C1 segment of cervical spinal cord (tissue), 14 donors: ENCODE data around the gene ABLIM2.
A peak's percentile ranks its signal among the peaks of the same experiment; 100 is the strongest.

Source experiments
- DNase-seq, 14 donors: peaks; one replicate each; lab custom pipeline; 2025; lab: John Stamatoyannopoulos, UW

Gene ABLIM2

DNA sequence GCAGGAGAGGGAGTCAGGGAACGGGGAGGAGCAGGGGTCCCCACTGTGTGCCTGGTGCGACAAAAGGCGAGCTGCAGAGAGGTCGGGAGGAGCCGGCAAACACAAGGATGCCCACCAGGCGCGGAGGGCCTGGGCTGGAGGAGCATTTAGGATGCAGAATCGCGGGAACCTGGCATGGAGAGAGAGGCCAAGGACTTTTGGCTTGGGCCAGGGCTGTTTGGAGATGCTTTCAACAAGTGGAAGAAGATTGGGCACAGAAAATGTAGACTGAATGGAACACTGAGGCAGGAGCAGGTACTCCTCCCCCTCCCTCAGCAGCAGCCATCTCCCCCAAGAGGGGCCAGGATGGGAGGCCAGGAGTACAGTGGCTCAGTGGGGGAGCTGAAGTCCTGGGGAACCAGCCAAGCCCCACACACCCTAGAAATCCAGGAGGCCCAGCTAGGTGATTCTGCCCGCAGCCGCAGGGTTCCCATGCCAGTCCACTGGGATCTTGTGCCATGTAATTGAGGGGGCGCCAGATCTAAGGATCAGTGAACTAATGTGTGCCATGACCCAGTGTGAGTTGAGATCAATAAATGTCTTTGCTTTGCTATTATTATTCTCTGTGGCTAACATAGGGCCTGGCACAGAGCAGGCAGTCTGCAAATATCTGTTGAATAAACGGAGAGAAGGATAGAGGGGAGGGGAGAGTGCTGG, 1.1 kb upstream of the ABLIM2 start:
- DNase-seq: peak in 2 of 14 donors; percentile 40 to 53

DNA sequence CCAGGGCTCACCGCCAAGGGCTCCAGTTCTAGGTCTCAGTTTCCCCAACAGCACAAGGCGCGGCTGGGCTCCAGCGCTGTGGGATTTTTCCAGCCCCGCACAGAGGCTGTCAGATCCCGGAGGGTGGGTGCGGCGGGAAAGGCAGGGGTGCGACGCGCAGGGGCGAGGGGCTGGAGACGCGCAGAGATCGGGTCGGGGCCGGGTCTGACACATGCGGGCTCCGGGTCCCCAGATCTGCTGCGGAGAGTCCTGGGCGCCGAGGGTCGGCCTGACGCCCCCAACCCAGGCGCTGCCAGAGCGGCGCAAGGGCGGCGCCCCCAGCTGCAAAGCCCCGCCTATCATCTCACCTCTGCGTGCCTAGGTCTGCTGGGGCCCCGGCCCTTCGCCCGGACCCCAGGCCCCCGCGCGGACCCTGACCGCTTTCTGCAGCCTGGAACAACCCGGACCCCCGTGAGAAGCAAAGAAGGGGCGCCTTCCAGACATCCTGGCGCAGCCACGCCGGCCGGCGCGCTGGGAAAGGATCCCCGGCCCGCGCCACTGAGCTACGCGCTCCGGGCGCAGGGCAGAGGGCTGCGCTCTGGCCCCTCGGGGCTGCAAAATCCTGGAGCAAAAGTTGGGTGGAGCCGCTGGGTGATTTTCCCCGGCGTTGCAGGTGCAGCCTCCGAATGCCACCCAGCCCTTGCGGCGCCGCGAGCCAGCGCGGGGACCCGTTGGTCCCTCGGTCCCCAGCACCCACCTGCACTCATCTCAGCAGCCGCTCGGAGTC, 486 bp downstream of the ABLIM2 start:
- peak in 1 of 14 donors; percentile 36 for DNase-seq

DNA sequence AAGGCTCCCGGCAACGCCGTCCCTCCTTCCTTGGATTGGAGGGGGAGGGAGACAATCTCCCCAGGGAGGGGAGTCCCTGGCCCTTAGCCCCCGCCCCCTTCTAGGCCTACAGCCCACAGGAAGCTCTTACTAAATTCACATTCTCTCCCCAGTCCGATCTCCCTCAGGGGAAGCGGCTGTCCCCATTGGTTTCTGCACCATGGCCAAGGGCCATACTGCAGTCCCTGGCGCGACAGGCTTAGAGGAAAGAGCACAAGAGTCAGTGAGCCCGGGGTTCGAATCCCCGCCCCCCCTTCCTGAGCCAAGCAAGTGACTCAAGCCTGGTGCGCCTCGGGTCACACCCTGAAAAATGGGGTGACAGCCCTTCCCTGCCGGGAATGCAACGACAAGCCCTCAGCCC, 1.1 kb downstream of the ABLIM2 start:
- peak in 2 of 14 donors; percentile 23 to 57 for DNase-seq

DNA sequence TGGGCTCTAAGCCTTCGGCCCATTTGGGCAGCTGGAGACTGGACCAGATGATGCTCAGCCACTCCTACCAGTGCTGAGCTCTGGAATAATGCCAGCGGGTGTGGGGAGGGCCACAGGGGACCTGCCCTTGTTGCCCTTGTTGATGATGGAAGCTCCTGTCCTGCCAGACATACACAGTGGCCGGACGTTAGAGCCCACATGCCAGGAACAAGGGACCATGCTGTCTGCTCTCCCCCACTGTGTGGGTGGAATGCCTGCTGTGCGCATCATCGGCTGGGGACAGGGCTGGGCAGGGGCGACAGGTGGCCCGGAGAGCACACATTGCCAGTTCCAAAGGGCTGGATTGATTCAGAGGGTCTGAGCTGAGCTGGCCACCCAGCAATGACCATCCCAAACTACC, 2.0 kb downstream of the ABLIM2 start:
- DNase-seq: no peak

DNA sequence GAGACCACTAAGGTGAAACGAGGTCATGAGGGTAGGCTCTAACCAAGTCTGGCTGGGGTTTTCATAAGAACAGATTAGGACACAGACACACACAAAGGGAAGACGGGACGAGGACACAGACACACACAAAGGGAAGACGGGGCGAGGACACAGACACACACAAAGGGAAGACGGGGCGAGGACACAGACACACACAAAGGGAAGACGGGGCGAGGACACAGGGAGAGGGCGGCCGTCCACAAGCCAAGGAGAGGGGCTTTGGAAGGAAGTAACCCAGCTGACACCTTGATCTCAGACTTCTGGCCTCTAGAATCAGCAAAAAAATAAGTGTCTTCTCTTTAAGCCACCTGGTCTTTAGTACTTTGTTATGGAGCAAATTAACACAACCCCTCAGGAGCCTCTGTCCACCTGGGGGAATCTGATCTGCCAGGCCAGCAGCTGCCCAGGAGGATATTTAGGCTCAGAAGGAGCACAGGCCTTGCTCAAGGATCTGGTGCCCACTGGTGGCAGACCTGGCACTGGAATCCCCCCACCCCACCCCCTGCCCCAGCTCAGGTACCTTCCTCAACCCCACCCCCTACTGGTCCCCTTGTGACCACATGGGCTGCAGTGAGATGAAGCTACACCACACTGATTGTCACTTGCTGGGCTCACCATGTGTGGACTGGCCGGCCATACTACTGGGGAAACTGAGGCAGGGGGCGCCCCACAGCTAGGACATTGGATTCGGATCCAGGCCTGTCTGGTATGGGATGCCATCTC, 2.8 kb downstream of the ABLIM2 start:
- no peak for DNase-seq

DNA sequence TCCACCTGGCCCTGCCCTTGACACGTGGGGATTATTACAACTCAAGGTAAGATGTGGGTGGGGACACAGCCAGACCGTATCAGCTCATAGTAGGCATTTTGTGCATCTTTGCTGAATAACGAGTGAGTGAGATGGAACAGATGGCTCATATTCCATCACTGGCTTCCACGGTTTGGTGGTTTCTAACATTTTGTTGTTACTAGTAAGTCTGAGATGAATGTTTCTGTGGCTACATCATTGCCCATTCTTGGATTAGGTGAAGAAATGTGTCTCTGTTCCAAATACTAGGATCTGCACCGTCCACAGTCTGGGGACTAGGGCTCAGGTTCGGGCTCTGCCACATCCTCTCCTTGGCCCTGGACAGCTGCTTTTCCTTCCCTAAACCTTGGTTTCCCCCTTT, 3.6 kb downstream of the ABLIM2 start:
- DNase-seq: no peak

DNA sequence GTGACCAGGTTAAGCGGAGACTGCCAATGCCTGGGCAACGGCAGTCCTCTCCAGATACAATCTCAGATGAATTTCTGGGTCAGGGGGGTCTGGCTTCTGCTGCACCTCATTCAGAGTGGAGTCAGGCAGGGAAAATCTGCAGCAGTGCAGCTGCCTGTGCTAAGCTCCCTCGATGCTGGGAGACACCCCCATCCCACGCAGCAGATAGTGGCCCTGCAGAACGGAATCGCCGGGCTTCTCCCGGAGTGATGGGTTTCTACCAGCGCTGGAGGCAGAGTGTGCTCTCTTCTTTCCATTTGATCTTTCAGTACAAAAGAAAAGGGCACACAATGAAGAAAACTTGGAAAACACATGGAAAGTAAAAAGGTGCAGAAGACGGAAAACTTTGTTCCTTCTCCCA, 5.2 kb downstream of the ABLIM2 start:
- DNase-seq: no peak

DNA sequence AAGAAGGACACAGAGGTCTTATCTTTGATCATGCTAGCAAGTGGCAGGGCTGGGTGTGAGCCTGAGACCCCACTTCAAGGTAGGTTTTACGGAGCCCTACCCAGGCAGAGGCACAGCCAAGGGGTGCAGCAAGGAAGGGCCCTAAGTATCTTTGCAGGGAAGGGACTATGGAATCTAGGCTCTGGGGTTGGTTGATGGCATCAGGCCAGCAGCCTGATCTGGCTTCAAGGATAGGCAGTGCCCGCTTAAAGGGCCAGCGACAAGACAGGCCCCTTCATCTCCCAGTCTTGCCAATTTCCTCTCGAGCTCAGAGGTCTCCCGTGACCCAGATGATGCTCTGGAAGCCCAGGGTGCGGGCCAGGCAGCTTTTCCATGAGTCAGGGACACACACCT, 5.8 kb downstream of the ABLIM2 start:
- DNase-seq: no peak

DNA sequence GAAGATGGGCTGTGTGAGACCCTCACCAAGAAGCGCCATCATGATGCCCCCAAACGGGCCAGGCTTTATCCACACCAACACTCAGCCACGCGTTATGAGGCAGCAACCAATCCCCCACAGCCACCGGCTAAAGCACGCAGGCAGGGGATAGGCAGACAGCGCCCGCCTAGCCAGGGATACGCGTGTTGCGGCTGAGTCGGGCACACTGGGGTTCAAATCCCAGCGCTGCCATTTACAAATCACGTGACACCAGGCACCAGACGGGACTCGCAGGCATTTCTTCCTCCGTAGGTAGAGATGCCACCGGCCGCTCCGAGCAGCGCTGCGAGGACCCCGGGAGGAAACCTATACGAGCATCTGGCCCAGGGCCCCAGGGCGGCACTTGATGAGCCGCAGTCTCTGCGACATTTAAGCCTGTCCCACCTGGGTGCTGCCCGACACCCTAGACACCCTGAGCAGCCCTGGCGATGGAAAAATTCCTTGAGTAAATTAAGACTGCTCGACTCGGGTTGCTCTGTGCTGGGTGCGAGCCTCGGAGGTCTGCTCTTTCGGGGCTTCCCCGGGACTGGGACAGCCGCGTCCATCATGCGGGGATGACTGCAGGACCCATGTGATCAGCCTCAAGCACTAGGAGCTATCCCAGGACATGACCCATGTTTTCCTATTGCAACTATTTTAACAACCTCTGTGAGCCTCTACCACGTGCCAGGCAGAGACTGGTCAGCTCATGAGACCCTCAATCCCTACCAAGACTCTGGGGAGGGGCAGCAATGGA, 6.3 kb downstream of the ABLIM2 start:
- DNase-seq: no peak

DNA sequence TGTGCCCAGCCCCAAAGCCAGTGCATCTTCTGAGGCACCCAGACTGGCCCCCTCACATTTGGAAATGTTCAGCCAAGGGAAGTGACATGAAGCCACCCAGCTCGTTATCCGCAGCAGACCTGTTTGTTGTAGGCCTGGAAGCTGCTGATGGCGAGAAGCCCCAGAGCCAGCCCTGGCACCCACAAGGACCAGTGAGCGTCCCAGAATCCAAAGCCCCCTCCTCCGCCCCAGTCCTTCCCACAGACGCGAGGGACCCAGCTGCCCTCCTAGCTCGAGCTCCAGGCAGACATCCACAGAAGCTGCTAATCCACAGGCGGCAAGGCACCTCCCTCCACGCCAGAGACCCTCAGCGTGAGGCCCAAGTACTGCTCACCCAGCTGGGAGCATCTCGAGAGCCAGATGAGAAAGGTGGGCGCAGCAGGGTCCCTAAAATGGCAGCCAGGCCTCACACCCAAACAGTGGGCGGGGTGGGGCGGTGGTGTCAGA, 7.4 kb downstream of the ABLIM2 start:
- no peak for DNase-seq

DNA sequence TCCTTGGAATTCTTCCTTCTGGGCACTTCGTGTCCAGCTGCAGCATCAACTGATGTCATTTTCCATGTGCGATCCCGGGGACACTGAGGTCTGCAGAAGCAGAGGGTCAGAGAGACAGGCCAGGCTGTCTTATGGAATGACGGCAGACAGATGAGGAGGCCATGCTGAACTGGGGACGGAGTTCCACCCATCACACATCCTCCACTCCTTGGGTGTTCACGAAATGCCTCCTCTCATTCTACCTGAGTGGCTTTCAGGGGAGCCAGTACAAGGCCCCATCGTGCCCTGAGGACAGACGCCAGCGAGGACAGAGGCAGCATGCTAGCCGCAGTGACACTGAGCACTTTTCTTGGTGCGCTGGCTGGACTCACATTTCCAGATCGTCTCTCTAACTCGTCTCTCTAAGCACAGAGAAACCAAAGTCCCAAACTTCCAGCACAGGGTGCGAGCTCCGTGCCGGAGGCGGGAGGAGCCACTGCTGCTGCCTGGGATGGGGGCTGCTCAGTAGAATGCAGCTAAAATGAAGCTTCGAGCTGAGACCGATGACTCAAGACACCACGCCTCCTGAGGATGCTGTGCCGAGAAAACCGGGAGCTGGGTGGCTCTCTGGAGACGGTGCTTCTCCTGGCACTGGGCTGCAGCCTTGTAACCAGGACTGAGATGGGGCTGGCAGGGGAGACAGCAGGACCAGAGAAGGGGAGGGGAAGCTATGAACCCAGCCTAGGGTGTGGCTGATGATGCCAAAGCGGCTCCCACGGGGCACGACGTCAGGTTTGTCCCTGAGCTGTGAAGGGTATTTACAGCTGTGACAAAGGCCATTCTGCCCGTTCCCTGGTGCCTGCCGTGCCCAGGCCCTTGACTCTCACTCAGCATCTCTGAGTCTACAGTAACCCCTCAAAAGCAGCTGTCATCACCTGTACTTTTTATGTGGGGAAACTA, 8.2 kb downstream of the ABLIM2 start:
- DNase-seq: no peak

DNA sequence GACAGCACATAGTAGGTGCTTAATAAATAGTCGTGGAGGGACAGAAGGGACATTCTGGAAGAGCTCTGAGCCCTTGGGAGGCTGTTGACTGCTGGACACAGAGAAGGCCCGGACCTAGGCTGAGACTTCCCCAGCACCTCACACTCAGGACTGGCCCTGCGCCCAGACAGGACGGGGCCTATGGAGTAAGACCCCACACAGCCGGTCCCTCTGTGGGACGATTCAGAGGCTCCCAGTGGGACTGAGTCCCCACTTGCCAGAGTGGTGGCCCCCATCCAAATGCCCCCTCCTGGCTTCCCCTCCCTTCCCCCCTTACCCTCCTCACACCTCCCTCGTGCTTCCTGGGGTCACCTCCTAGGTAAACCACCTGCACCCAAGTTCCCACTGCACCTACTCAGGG, 8.9 kb downstream of the ABLIM2 start:
- no peak for DNase-seq

DNA sequence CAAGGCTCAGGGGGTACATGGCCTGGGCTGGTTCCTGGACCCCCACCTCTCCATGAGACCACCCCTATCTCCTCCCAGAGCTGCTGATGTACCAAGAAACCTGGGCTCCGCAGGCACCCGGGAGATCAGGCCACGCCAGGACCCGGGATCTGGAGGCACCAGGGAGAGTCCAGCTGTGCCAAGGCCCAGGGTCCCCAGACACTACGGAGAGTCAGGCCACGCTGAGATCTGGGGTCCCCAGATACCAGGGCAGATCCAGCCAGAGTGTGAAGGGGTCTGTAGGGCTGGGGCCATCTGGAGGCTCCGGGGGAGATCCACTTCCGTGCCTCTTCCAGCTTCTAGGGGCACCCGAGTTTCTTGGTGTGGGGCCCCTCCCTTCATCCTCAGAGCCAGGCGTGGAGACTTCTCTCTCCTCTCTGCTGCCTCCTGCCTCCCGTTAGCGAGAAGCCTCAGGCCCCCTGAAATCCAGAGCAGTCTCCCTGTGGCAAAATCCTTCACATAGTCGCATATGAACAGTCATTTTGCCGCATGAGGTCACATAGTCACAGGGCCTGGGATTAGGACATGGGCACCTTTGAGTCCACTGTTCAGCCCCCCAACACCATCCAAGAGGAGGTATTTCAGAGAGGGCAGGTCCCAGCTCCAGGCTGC, 9.7 kb downstream of the ABLIM2 start:
- no peak for DNase-seq

DNA sequence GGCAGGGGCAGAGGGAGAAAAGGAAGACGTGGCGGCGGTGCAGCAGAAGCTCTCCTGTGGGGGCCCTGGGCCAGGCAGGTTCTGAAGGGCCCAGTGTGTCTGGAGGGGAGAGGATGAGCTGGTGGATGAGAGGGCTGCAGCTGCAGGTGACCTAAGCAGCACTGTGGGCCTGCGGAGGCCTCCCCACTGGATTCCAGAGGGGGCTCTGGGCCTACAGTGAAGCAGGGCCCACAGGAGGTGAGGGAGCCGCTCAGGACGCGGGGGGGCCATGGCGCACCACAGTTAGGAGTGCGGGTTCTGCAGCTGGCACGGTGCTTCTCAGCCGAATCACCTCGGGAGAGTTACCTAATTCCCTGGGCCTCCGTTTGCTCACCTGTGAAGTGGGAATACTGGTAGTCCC, 10.5 kb downstream of the ABLIM2 start:
- no peak for DNase-seq

DNA sequence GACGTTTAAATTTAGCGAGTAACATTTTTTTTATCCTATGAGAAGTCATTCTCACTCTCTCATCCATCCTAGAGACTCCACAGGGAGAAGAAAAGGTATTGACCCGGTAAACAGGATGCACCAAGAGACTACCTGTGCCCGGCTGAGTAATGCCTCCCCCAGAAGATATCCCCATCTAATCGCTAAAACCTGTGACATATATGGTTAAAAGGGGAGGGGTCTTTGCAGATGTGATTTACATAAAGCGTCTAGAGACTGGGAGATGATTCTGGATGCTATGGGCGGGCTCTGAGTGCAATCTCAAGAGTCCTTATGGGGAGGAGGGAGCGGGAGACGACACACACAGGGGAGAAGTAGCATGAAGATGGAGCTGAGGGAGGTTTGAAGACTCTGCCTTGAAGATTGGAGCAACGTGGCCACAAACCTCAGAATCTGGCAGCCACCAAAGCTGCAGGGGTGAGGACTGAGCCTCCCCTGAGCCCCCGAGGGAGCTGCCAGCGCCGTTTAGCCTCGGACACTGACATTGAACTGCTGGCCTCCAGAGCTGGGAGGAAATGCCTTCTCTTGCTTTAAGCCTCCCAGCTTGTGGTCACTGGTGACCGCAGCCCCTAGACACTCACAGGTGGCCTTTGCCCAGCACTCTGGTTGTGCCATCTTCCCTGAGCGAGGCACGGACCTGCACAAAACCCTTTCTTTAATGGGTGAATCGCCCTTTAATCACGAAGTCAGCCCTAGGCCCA, 11.2 kb downstream of the ABLIM2 start:
- DNase-seq: no peak

DNA sequence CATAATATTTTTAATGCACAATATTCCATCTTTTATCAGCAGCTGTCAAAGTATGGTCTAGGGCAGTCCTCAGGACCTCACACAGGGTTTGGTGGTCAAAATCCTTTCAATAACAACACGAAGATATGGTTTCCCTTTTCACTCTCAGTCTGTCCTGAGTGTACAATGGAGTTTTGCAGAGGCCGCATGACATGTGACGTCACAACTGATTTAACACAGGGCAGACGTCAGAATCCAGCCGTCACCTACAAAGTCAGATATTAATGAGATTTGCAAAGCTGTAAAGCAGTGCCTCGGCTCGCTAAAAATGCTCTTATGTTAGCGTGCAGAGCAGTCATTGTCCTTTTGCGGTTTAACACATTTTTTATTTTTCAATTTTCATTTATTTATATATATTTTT, 12.5 kb downstream of the ABLIM2 start:
- no peak for DNase-seq

DNA sequence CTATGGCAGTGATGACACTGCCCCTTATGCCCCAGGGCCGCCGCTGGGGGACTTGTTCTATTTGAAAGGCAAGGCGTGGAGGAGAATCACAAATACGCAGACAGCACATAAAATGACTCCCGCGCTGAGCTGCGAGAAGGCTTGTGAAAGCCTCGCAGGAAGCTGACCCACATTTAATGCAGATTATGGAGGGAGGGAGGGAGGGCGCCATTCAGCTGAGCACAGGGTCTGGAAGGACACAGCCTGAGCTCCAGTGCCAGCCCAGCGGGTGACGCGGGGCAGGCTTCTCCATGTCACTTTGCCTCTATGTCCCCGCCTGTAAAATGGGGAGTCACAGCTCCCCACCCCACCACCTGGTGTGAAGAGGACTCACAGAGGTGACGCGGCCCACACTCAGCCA, 14.3 kb downstream of the ABLIM2 start:
- DNase-seq: peak in 8 of 14 donors; percentile 8 to 42 (median 26)

DNA sequence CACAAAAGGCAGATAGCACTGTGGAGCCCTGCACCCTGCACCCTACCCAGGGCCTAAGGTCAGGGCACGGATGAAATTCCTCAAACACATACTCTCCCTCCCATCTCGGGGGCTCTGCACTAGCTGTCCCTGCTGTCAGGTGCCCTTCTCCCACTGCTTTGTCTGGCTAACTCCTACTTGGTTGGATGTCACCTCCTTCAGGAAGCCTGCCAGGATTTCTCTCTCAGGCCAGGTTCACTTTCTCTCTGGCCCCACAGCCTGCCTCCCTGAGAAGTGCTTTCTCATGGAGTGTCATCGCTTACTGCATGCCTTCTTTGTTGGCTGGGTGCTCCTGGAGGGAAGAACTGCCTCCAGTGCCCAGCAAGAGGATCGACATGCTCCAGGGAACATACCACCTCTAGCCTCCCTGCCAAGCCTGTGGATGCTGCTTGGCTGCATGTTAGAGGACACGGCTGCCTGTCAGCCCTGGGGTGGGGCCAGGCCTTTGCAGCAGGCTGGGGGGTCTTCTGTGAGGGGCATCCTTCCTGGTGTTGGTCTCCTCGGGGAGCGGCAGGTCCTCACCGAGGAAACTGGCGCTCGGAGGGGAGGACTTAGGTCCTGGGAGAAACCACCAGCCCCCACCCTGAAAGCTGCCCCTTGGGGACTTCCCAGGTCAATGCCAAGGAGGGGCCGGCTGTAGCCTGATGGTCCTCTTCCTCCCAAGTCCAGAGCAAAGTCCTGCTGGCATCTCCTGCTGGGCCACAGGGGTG, 15.0 kb downstream of the ABLIM2 start:
- DNase-seq: no peak

DNA sequence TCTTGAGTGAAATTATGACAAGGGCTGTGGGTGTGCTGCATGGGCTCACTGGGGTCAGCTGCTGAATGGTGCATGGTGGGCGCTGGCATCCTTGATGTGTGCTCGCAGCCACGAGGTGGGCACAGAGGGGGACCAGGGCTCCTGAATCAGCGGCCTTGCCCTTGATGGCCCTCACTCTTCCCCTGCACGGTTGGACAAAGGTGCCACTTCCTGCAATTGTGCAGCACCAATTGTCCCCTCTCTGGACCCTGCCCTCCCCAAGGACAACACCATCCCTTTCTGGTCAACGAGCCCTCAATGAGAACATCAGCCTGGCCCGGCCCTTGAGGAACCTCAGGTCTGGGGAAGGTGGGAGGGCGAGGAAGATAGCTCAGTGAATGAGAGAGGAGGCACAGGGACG, 16.1 kb downstream of the ABLIM2 start:
- DNase-seq: no peak
